OCI-LY7 (cell line): ENCODE data around the gene SH3RF3.

ENCODE experiments used
- EZH2phosphoT487 ChIP-seq: fragments of 200-600 bp; sonication (generic); IDR thresholded peaks from 2 replicates; pipeline ENCODE4 v1.6.1; 2018; ENCODE audit warnings: low read depth, borderline replicate concordance, mild to moderate bottlenecking, mixed run types, antibody characterized with exemption, low read length, moderate library complexity, mixed read lengths
- TF ChIP-seq, protein P1 (sequence below): fragments of 200-600 bp; sonication (generic); conservative IDR thresholded peaks from 2 replicates; pipeline ENCODE4 v1.5.1; 2014; ENCODE audit warnings: mild to moderate bottlenecking, antibody characterized with exemption, low read length, moderate library complexity, mixed read lengths

DNA sequence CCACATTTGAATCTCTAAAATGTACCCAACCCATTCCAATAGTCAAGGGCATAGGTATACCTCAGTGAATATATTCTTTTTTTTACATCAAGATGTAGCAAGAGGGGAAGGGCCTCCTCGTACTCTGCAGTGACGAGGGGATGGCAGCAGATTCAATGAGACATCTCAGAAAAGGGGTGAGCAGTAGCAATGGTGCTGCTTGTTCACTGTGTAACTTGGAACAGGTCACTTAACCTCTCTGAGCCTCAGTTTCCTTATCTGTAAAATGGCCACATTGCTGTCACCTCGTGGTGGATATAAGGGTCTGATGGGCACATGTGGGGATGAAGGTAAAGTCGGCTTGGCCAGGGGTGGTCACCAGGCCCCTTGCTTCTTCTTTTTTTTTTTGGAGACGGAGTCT lies 263.1 kb downstream of the SH3RF3 start:
- TF ChIP-seq, protein P1, sequence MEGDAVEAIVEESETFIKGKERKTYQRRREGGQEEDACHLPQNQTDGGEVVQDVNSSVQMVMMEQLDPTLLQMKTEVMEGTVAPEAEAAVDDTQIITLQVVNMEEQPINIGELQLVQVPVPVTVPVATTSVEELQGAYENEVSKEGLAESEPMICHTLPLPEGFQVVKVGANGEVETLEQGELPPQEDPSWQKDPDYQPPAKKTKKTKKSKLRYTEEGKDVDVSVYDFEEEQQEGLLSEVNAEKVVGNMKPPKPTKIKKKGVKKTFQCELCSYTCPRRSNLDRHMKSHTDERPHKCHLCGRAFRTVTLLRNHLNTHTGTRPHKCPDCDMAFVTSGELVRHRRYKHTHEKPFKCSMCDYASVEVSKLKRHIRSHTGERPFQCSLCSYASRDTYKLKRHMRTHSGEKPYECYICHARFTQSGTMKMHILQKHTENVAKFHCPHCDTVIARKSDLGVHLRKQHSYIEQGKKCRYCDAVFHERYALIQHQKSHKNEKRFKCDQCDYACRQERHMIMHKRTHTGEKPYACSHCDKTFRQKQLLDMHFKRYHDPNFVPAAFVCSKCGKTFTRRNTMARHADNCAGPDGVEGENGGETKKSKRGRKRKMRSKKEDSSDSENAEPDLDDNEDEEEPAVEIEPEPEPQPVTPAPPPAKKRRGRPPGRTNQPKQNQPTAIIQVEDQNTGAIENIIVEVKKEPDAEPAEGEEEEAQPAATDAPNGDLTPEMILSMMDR: no peak
- TF ChIP-seq EZH2phosphoT487: no peak
